Activated B cell treated with CpG ODN at 0.5 μM for 24 hours (primary cell): ENCODE results near the gene COPS9. TPM values are rescaled to one million over a fixed set of nuclear protein-coding genes. Genes with fewer than 3 reads are reported as not detected.
A peak's percentile ranks its signal among the peaks of the same experiment; 100 is the strongest.

Experiments used
- ATAC-seq: fragments of 200-7000 bp; cut with Tn5 transposase; one replicate; pipeline ENCODE4 v1.10.0; 2021; ENCODE audit warnings: low read depth, mild to moderate bottlenecking, moderate library complexity
- CTCF ChIA-PET: fragments of 350-600 bp; sonication (Branson Sonifier 250); formaldehyde crosslinking; loops from one replicate; lab custom pipeline; 2021; ENCODE audit warnings: antibody characterized with exemption; lab: Charles Lee
- POLR2A ChIA-PET: fragments of 350-600 bp; sonication (Branson Sonifier 250); formaldehyde crosslinking; loops from one replicate; lab custom pipeline; 2021; ENCODE audit warnings: antibody characterized with exemption; lab: Charles Lee
- DNase-seq: peaks from one replicate; pipeline ENCODE4 v3.0.0; 2022
- H3K27ac Mint-ChIP-seq: one replicate; pipeline ENCODE4 v1.8.0; 2020; ENCODE audit warnings: mixed read lengths
- H3K27me3 Mint-ChIP-seq: one replicate; pipeline ENCODE4 v1.8.0; 2021; ENCODE audit warnings: mixed read lengths
- H3K36me3 Mint-ChIP-seq: one replicate; pipeline ENCODE4 v1.8.0; 2021; ENCODE audit warnings: low read depth, mixed read lengths
- H3K4me1 Mint-ChIP-seq: one replicate; pipeline ENCODE4 v1.8.0; 2021; ENCODE audit warnings: mixed read lengths
- H3K4me3 Mint-ChIP-seq: one replicate; pipeline ENCODE4 v1.8.0; 2020; ENCODE audit warnings: mild to moderate bottlenecking, mixed read lengths
- H3K9me3 Mint-ChIP-seq: one replicate; pipeline ENCODE4 v1.8.0; 2020; ENCODE audit warnings: mixed read lengths
- CTCF ChIP-seq: fragments of 200-600 bp; IDR thresholded peaks from one replicate; pipeline ENCODE4 v1.8.0; 2022; ENCODE audit warnings: antibody characterized with exemption, mild to moderate bottlenecking
- intact Hi-C: fragments of 100-400 bp; cut with micrococcal nuclease; formaldehyde crosslinking; loops from one replicate; pipeline ENCODE4 v1.15.1; 2024
- total RNA-seq: library from RNA; stranded (reverse); gene quantifications from 2 replicates; pipeline ENCODE4 v1.2.3, GENCODE V29; 2022

The COPS9 gene
- 78.6 and 81.1 TPM in 2 replicates for total RNA-seq

GRCh38 chr2:240136013-240136670 lies at the start of gene COPS9:
COPS9 (minus strand) TSS chr2:240136305; CDS start chr2:240136284, 21 bp downstream.
- Mint-ChIP-seq H3K27me3 (peaks cover 5% of the 10 kb centered on the region), H3K36me3 (peaks cover 28% of the 10 kb centered on the region), H3K9me3 (no peaks in the 10 kb centered on the region), H3K4me3 (peak within 1 kb of the TSS; percentile 88), H3K27ac (peak within 1 kb of the TSS; percentile 56), H3K4me1 (peaks cover 27% of the 10 kb centered on the region)
- intact Hi-C loops, result loop anchor here (1.0 to 10.0 kb wide), 6 partner anchors 111 to 1749 kb away; partner anchors contain the start of genes GPC1, HDAC4, NDUFA10 and STK25
- POLR2A ChIA-PET, result no interaction called here
- DNase-seq (peak; percentile 87), ATAC-seq (peak; percentile 94)
- no peak for TF ChIP-seq CTCF
- CTCF ChIA-PET, result no interaction called here

GRCh38 chr2:240184656-240185055 lies 48.6 kb upstream of the COPS9 start:
- no peaks in the 10 kb centered on the region for H3K36me3 Mint-ChIP-seq
- ATAC-seq, result no peak
- H3K27ac Mint-ChIP-seq, result no peak overlapping the region
- H3K4me3 Mint-ChIP-seq, result no peak overlapping the region
- peaks cover 8% of the 10 kb centered on the region for H3K27me3 Mint-ChIP-seq
- intact Hi-C loops, result no loop called here
- no peaks in the 10 kb centered on the region for H3K4me1 Mint-ChIP-seq
- TF ChIP-seq CTCF, result no peak
- DNase-seq, result no peak
- POLR2A ChIA-PET, result no interaction called here
- CTCF ChIA-PET, result no interaction called here
- peaks cover 8% of the 10 kb centered on the region for H3K9me3 Mint-ChIP-seq

GRCh38 chr2:240183875-240184590 lies 47.9 kb upstream of the COPS9 start:
- CTCF ChIA-PET, result no interaction called here
- Mint-ChIP-seq H3K4me1 (no peaks in the 10 kb centered on the region), H3K36me3 (no peaks in the 10 kb centered on the region), H3K4me3 (no peak overlapping the region), H3K27ac (no peak overlapping the region), H3K9me3 (peaks cover 8% of the 10 kb centered on the region), H3K27me3 (peaks cover 8% of the 10 kb centered on the region)
- no peak for ATAC-seq
- DNase-seq, result no peak
- intact Hi-C loops, result no loop called here
- POLR2A ChIA-PET, result no interaction called here
- no peak for TF ChIP-seq CTCF

GRCh38 chr2:240183006-240183874 lies 47.1 kb upstream of the COPS9 start:
- ChIA-PET CTCF (no interaction called here), POLR2A (no interaction called here)
- no peak for TF ChIP-seq CTCF
- intact Hi-C loops, result no loop called here
- H3K4me1 Mint-ChIP-seq, result no peaks in the 10 kb centered on the region
- no peaks in the 10 kb centered on the region for H3K36me3 Mint-ChIP-seq
- H3K27ac Mint-ChIP-seq, result no peak overlapping the region
- H3K9me3 Mint-ChIP-seq, result peaks cover 7% of the 10 kb centered on the region
- H3K27me3 Mint-ChIP-seq, result peaks cover 11% of the 10 kb centered on the region
- DNase-seq (no peak), ATAC-seq (no peak)
- no peak overlapping the region for H3K4me3 Mint-ChIP-seq

- H3K9me3 Mint-ChIP-seq, result no peaks in the 10 kb centered on the region
- CTCF ChIA-PET, result no interaction called here
- H3K27ac Mint-ChIP-seq, result no peak overlapping the region
Observed at GRCh38 chr2:240182476-240182875, 46.4 kb upstream of the COPS9 start.

More at GRCh38 chr2:240182476-240182875, 46.4 kb upstream of the COPS9 start:
- peaks cover 11% of the 10 kb centered on the region for H3K27me3 Mint-ChIP-seq
- no peaks in the 10 kb centered on the region for H3K36me3 Mint-ChIP-seq
- ATAC-seq, result no peak
- no peak for TF ChIP-seq CTCF
- H3K4me1 Mint-ChIP-seq, result no peaks in the 10 kb centered on the region
- POLR2A ChIA-PET, result no interaction called here
- no peak for DNase-seq
- no peak overlapping the region for H3K4me3 Mint-ChIP-seq
- intact Hi-C loops, result no loop called here
